H7 (cell line): ENCODE results near the gene NFE2L2. TPM values are rescaled to one million over a fixed set of nuclear protein-coding genes. Genes with fewer than 3 reads are reported as not detected.

Experiments
- DNase-seq: peaks from one replicate; pipeline ENCODE4 v3.0.0; 2012
- H3K27me3 ChIP-seq: 2 replicates; pipeline ENCODE4 v1.6.0; 2011; ENCODE audit warnings: mild to moderate bottlenecking, low read length; ENCODE audit not compliant: control insufficient read depth, insufficient read depth
- H3K36me3 ChIP-seq: replicated peaks from 2 replicates; pipeline ENCODE4 v1.5.1; 2011; ENCODE audit warnings: low read length; ENCODE audit not compliant: control insufficient read depth, insufficient read depth
- H3K4me3 ChIP-seq: 2 replicates; pipeline ENCODE4 v1.5.1; 2011; ENCODE audit warnings: low read depth, mild to moderate bottlenecking, control low read depth, low read length, moderate library complexity; ENCODE audit not compliant: insufficient read depth
- total RNA-seq: library from RNA; depleted of rRNA; stranded (reverse); fragments of >200 nt; shearing (Covaris generic); gene quantifications from 2 replicates; pipeline ENCODE4 v1.2.3, GENCODE V29; 2014

NFE2L2 gene
- total RNA-seq, 1 experiment from 2014 or later: 19.2 TPM

DNA sequence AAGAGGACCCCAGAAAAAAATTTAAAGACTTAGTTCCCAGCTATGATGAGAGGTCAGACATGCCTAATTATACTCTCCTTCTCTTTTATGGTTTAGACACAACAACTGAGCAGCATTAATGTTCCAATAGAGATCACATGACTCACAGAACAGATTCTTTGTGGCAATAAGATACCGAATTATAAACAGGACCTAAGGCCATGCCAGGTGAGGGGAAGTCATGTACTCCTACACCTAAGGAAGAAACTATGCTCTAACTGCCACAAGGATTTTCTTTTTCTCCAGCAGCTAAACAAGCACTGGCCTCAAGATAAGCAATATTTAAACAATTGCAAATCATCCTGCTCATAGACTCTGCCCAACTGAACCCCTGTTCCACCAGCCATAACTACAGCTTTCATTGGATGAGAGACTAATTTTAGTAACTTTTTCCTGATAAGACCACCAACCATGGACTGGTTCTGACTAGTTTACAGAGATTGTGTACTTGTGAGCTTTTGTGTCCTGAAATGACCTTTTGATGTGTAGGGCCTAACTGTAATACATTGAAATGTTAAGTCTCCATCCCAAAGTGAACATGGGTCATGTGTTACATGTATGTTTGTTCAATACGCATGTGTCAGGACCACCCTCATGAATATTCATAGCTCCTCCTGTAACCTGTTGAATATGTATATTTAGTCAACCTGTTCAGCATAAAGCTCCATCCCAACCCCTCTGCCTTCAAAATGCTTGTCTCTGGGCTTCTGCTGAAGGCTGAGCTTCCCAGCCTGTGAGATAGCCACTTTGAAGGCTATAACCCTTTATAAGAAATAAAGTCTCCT is 21.6 kb upstream of the NFE2L2 start:
- no peaks in the 10 kb centered on the region for H3K27me3 ChIP-seq
- no peak for DNase-seq
- H3K4me3 ChIP-seq: no peak overlapping the region
- H3K36me3 ChIP-seq: no peaks in the 10 kb centered on the region

DNA sequence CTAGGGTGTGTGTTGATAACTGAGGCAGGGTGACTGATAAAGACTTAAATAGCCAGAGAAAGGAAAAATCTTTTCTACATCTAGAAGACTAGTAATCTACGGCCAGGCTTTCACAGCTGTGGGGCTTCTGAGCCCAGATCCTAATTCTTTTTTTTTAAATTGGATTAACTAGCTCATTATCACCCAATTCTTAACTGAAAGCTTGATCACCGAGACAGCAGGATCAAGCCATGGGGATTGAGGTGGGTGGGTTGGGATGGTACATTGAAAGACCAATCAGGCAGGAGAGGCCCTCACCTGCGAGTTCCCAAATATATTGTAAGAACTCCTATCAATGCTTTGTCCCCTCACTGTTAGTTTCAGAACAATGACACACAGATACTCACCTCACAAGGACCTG is 20.0 kb upstream of the NFE2L2 start:
- DNase-seq: no peak

DNA sequence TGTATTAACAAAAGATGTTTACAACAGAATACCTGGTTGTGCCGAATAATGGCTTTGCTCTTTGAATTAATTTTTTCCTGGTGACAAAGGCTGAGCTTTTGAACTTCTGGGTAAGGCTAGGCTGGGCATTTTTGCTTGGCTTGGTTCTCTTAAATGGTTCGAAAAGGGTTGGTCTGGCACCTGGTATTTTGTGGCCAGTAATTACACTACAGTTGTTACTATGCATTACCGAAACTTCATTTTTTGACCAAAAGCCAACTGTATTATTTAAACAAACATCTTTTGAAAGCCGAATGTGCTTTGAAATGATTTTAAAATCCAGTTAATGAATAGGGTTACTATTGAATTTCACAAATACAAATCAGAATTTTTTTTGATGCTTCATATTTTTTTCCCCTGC is 19.4 kb upstream of the NFE2L2 start:
- Histone ChIP-seq H3K36me3 (no peaks in the 10 kb centered on the region), H3K4me3 (no peak overlapping the region), H3K27me3 (no peaks in the 10 kb centered on the region)
- DNase-seq: no peak

More for the DNA sequence above, 20.0 kb upstream of the NFE2L2 start:
- H3K36me3 ChIP-seq: no peaks in the 10 kb centered on the region
- no peaks in the 10 kb centered on the region for H3K27me3 ChIP-seq
- H3K4me3 ChIP-seq: no peak overlapping the region

DNA sequence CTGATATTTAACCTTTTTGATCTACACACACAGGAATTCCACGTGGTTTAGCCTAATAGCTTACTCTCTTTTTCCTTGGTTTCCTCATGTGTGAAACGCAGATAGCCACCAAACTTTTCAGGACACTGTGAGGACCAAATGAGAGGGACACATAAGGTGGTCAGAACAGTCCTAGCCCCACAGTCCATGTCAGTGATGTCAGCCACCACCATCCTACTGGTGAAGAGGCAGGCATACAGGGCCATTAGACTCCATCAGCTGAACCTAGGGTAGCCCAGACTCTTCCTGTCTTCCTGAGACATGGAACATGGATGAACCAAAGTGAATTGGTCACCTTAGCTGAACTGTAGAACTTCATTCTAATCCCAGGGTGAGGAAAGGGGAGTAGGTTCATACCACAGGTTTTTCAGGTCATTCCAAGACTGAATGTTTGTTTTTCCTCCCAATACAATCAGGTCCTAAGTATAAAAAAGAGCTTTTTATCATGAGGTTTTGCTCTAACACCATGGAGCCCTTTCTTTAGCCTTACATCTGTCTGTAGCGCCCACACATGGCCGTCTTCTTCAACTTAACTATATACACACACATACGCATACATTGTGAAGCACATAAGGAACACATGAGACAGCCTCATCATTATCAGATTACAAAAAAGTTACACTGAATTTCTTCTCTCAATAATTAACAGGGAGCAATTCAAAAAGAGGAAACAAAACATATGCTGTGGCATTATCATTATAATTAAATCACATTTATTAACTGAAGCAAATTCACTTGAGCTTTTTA is 18.5 kb upstream of the NFE2L2 start:
- Histone ChIP-seq H3K36me3 (no peaks in the 10 kb centered on the region), H3K27me3 (no peaks in the 10 kb centered on the region), H3K4me3 (no peak overlapping the region)
- DNase-seq: no peak

DNA sequence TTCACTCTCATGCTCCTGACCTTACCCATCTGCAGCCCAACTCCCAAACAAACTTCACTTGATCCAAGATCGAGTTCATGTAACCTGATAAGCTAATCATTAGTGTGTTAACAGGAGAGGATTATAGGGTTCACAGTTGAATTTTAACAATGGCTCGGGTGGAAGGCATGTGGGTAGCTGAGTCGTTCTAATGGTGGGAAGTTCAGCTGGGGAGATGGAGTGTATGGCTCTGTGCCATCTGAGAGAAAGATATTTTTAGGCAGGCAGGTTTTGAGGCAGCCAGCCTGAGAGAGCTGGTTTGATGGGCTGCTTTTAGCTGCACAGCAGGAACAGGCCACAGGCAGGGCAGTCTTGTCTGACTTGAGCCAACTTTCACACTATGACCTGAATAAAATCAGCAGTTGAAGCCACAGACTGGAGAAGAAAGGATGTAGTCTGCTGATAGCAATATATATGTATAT is 17.7 kb upstream of the NFE2L2 start:
- no peak for DNase-seq
- Histone ChIP-seq H3K4me3 (no peak overlapping the region), H3K36me3 (no peaks in the 10 kb centered on the region), H3K27me3 (no peaks in the 10 kb centered on the region)

DNA sequence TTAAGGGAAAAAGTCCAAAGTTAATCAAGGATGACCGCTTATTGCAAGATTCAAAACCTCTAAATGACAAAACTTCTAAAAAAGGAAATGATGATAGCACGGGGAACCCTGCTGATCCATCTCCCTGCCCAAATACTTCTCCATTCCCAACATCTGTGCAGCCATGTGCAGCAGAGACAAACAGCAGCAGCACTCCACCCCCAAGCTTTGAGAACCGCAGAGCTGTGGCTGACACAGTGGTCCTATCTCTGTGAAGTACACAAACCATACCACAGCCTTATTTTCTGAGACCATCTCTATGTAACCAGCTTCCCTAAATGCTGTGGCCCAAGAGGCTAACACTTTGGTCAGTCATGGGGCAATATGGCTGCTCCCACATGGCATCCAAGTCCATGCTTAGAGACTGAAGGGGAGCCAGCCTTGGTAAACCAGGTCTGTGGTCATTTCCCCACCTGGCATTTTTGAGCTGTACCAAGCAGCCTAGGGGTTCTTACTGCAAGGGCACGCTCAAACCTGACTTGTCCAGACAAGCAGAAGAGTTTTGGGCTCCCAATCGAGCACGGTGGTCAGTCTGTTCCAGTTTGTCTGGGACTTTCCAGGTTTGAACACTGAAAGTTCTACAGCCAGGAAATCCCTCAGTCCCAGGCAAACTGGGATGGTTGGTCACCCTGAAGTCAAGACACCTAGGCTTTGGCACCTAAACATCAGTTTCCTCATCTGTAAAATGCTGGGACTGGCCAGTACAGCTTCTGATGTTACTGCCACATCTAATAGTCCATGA is 17.1 kb upstream of the NFE2L2 start:
- no peak for DNase-seq
- Histone ChIP-seq H3K27me3 (no peaks in the 10 kb centered on the region), H3K4me3 (no peak overlapping the region), H3K36me3 (no peaks in the 10 kb centered on the region)

DNA sequence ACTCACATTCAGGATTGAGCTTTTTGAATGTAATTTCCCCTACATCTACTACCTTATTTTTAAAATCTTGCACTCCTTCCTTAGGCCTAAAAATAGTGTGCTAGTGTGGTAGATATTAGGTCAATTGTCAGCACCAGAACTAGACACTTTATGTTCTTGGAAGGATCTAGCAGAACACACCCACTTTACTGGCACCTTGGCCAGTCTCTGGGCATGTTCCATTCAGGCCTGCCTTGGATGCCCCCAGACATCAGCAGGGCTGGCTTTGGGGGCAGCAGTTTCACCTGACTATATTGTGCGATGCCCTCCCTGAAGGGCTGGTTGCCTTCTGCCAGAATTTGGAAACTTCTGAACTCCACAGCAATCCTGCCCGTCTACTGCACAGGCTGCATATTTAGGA is 15.3 kb upstream of the NFE2L2 start:
- no peaks in the 10 kb centered on the region for H3K36me3 ChIP-seq

DNA sequence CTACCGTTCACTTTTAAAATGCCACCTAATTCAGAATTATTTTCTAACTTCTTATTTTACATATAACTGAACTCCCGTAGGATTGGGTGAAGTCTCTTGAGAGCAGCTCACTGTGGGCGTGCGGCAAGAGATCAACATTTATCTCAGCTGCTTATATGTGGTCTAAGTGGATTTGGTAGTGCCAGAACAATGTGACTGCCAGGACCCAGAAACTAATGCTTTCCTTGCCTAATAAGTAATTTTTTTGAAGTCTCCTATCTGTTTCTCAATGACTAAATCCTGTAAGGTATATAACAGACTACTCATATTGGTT is 11.2 kb upstream of the NFE2L2 start:
- no peaks in the 10 kb centered on the region for H3K27me3 ChIP-seq
- no peak overlapping the region for H3K4me3 ChIP-seq
- no peaks in the 10 kb centered on the region for H3K36me3 ChIP-seq
- DNase-seq: no peak

More for the DNA sequence above, 15.3 kb upstream of the NFE2L2 start:
- DNase-seq: no peak
- H3K4me3 ChIP-seq: no peak overlapping the region
- H3K27me3 ChIP-seq: no peaks in the 10 kb centered on the region

DNA sequence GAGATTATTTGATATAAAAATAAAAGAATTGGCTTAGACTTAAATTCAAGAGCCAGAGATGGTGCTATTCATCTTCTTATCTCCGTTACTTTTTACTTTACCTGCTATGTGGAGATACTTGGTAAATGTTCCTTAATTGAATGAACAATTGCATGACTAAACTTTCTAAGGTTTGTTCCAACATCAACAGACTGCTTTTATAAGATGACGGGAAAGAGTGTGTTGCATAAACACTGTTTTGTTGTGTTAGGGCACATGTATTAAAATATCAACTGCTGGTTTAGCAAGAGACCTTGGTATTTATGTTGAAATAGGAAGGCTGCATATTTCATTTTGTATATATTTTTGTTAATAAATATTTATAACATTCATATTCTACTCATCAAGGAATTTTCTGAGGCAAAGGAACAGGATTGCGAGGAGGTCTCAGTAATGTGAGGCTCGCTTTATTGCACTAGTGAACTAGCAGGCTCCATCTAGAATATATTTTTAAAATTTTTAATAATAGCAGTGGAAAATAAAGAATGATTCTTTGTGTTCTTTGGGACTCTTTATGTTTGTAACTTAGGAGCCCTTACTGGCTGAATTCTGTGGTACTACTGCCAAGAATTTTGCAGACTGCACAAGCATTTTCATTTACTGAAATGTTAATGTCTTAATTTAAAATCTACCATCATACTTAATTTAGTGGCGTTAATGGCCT is 10.7 kb upstream of the NFE2L2 start:
- no peaks in the 10 kb centered on the region for H3K27me3 ChIP-seq
- H3K4me3 ChIP-seq: no peak overlapping the region
- no peak for DNase-seq
- no peaks in the 10 kb centered on the region for H3K36me3 ChIP-seq

DNA sequence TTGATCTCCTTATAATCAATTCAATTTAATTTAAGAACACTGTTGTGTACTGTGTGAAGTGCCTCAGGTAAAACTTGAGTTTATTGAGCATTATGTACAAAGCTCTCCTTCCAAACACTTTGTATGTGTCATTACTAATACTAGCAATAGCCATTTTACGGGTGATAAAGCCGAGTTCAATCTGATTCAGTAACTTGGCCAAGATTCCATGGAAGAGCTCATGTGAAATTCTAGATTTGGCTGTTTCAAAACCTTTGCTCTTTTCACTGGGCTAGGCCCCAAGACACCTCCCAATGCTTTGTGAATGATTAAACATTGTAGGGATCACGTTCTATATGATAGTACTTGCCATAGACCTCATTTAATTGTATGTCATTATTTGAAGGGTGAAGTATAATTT is 8.9 kb upstream of the NFE2L2 start:
- no peaks in the 10 kb centered on the region for H3K27me3 ChIP-seq
- no peaks in the 10 kb centered on the region for H3K36me3 ChIP-seq
- H3K4me3 ChIP-seq: no peak overlapping the region
- DNase-seq: no peak

DNA sequence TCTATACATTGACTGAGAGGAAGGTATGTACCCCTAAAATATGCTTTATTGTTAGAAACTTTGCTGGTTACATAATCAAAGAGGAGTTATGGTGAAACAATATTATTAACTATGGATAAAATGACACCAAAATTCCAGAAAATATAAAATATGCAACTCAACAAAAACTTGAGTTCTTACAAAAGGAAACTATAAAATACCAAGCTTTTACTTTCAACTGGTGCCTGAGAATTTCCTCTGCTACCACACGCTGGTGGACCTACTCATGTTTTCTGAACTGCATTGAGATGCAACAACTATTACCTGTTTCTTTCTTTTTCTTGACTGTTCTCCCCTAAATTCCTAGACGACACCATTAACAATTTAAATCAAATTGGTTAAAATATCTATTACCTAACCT is 8.2 kb upstream of the NFE2L2 start:
- DNase-seq: no peak
- H3K4me3 ChIP-seq: no peak overlapping the region
- H3K27me3 ChIP-seq: no peaks in the 10 kb centered on the region
- H3K36me3 ChIP-seq: no peaks in the 10 kb centered on the region

DNA sequence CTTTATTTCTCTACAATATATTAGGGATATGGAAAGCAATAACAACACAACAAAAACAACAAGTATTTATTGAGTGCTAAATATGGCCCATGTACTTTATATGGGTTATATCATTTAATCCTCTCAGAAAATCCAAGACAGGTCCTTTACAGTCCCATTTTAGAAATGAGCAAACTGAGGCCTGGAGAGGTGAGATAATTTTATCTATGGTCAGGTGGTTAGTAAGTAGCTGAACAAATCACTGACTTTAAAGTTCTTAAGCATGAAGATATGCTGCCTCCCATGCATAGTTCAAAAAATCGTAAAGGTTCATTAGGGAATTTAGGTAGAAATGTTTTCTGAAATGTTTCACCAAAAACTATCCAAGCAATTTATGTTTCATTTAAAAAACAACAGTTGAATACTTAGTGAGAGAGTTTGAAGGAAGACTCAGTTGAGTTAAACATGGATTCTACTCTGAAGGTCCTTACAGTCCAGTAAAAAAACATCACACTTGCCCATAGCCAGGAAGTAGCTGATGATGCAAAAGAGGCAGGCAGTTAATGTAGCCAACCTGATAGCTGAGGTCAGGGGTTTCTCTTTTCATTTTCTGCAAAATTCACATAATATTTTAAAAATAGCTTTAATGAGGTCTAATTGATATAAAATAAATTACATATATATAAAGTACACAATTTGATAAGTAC is 7.6 kb upstream of the NFE2L2 start:
- Histone ChIP-seq H3K27me3 (no peaks in the 10 kb centered on the region), H3K4me3 (no peak overlapping the region), H3K36me3 (no peaks in the 10 kb centered on the region)
- DNase-seq: no peak

DNA sequence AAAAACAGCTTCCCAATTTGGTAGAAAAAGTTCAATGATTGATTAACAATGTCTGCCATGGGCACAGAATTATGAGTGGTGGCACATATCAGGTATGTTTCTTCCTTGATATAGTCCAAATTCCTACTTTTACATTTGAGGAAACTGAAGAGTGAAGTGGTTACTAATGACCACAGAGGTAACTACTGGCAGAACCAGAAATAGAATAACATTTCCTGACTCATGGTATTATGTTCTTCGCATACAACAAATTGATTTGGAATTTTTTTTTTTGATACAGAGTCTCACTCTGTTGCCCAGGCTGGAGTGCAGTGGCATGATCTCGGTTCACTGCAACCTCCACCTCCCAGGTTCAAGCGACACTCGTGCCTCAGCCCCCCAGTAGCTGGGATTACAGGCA is 6.0 kb upstream of the NFE2L2 start:
- Histone ChIP-seq H3K36me3 (no peaks in the 10 kb centered on the region), H3K27me3 (no peaks in the 10 kb centered on the region), H3K4me3 (no peak overlapping the region)
- no peak for DNase-seq

DNA sequence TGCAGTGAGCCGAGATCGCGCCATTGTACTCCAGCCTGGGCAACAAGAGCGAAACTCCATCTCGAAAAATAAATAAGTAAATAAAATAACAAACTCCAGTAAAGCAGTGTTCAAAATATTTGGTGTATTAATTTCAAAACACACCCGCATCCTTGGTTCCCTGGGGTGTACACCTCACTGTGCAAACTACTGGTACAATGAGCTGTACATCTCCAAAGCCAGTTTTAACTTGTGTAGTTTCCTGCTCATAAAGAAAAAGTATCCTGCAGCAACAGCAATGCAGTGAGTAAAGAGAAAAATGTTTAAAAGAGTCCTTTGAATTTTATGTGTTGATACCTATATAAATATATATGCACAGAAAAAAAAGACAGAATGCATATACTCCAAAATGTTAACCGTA is 4.4 kb upstream of the NFE2L2 start:
- no peak for DNase-seq
- H3K4me3 ChIP-seq: no peak overlapping the region
- no peaks in the 10 kb centered on the region for H3K36me3 ChIP-seq
- H3K27me3 ChIP-seq: no peaks in the 10 kb centered on the region
